Coronary artery (tissue), 2 donors: Measurements from ENCODE around the gene GRAMD2B.

Source experiments
- DNase-seq: peaks from one replicate; pipeline ENCODE4 v3.0.0-alpha.2; 2017; ENCODE audit warnings: low spot score
- H3K27ac ChIP-seq, 2 donors: fragments of 200-600 bp; sonication (generic); one replicate each; pipeline ENCODE4 v1.5.1; 2016 to 2019
- H3K4me3 ChIP-seq: fragments of 200-600 bp; sonication (generic); 2 replicates; pipeline ENCODE4 v1.5.1; 2016; ENCODE audit warnings: mild to moderate bottlenecking, moderate library complexity
- TF ChIP-seq, protein P1 (sequence below): fragments of 200-600 bp; sonication (generic); IDR thresholded peaks from one replicate; pipeline ENCODE4 v1.5.1; 2019; ENCODE audit warnings: antibody characterized with exemption

Gene GRAMD2B

DNA sequence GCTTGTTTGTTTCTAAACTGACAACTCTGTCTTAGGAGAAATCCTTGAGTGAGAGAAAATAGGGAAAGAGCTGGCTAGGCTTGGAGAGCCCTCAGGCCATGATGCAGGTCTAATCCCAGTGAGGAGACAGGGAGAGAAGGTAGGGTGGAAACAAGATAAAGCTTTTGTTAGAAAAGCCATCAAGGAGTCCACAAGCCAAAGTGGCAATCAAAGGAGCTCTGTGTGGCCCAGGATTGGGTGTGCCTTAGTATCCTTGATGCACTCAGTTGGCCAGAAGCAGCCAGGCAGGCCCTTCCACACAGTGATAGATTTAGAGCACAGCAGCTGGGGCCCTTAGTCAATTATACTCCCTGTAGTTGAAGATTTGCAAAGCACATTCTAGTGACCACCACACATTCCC is 97.9 kb downstream of the GRAMD2B start:
- Histone ChIP-seq H3K4me3 (no peak overlapping the region), H3K27ac (peak overlapping the region in 1 of 2 donors; percentile 14)
- TF ChIP-seq, protein P1, sequence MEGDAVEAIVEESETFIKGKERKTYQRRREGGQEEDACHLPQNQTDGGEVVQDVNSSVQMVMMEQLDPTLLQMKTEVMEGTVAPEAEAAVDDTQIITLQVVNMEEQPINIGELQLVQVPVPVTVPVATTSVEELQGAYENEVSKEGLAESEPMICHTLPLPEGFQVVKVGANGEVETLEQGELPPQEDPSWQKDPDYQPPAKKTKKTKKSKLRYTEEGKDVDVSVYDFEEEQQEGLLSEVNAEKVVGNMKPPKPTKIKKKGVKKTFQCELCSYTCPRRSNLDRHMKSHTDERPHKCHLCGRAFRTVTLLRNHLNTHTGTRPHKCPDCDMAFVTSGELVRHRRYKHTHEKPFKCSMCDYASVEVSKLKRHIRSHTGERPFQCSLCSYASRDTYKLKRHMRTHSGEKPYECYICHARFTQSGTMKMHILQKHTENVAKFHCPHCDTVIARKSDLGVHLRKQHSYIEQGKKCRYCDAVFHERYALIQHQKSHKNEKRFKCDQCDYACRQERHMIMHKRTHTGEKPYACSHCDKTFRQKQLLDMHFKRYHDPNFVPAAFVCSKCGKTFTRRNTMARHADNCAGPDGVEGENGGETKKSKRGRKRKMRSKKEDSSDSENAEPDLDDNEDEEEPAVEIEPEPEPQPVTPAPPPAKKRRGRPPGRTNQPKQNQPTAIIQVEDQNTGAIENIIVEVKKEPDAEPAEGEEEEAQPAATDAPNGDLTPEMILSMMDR: no peak
- DNase-seq: no peak

DNA sequence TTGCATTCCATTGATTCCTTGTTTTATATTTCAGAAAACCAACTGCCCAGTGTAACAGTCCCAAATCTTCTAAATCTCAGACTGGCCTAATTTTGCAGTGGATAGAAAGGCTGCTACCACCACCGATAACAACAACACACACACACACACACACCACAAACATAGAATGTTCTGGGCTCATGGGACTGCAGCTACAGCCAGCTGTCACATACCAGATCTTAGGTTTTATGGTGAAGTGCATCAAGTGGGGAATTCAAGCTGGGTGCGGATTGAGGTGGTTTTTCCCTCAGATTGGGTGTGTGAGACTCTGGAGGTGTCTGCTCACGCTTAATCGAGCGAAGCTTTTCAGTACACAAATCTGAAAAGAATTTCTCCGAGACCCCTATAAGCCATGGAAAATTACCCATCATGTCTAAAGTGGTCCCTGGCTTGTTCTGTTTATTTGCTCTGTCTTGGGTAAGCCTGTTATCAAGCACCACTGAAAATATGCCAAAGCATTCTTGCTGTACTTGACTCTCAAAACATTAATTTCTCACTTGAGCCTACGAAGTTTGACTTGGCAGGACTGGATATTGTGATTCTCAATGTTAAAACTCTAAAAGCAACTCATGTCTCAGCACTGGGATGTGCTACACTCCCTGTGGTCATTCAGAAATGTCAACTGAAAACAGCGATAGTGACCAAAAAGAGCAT is 100.8 kb downstream of the GRAMD2B start:
- H3K27ac ChIP-seq: peak overlapping the region; percentile 20 to 77

DNA sequence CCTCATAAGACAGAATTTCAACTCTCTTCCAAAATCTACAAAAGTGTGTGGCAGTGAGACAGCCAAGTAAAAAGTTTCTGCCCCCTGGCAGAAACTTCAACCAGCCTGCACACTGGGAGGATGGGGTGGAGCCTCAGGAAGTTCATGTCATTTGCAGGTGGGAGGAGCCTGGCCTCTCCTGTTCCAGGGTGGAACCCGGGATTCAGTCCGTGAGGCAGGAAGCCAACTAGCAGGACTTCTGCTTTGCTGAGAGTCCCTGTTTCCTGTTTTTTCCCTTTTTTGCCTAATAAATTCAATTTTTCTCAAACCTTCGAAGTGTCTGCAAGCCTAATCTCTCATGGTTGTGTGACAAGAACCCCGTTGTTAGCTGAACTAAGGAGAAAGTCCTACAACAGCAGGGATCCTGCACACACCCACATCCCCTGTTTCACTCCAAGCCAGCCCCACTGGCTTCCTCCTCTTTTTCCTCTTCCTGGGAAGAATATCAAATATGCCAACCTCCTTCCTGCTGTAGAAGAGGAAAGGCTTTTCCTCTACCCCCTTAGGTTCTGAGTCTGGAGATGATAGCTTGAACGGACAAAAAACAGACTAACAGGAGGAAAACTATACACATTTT is 102.5 kb downstream of the GRAMD2B start:
- Histone ChIP-seq H3K4me3 (no peak overlapping the region), H3K27ac (peak overlapping the region; percentile 9 to 81)
- DNase-seq: no peak
- TF ChIP-seq, protein P1: no peak

More for the DNA sequence above, 100.8 kb downstream of the GRAMD2B start:
- H3K4me3 ChIP-seq: no peak overlapping the region
- no peak for DNase-seq
- TF ChIP-seq, protein P1: no peak

DNA sequence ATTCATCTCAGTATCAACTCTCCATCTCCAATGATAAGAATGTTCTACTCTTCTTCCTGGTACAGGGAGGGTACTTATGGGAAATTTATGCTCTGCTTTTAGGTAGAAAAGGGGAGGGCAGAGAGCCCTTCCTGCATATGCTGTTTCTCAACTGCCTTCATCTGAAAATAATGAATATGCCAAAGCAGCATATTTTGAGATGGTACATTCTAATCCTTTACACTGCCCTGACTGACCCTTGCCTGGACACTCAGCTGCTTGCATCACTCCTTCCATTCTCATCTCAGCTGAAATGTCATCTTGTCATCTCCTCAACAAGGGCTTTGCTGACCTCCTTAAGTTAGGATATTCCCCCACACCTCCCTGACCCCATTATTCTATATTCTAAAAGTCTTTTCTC is 103.3 kb downstream of the GRAMD2B start:
- TF ChIP-seq, protein P1: no peak
- no peak overlapping the region for H3K4me3 ChIP-seq
- no peak overlapping the region for H3K27ac ChIP-seq
- no peak for DNase-seq

DNA sequence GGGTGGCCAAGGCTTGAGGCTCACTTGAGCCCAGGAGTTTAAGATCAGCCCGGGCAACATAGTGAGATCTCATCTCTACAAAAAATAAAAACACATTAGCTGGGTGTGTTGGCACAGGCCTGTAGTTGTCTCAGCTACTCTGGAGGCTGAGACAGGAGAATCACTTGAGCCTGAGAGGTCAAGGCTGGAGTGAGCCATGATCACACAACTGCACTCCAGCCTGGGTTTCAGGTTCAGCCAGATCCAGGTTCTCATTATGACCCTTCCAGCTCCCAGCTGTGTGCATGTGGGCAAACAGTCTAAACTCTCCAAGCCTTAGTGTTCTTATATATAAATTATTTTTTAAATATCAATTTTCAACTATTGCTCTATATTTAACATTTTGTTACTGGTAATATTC is 103.9 kb downstream of the GRAMD2B start:
- DNase-seq: no peak
- TF ChIP-seq, protein P1: no peak
- H3K4me3 ChIP-seq: no peak overlapping the region
- peak overlapping the region in 1 of 2 donors; percentile 26 for H3K27ac ChIP-seq

DNA sequence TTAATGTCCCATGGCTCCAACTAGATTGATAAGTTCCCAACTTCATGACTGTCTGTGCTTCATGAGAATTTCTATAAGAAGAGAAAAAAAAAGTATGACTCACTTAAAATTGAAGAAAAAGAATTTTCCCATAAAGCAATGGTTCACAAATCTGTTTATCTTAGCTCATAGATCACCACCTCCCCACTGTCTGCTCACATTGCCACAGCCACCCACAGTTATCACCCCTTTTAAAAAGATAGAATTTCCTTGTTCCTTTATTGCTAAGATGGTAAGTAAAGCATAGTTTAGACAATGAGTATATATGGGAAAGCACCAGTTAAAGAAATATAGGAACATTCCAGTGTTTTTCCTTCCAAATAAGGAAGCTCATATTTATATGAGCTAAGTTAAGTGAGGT is 104.7 kb downstream of the GRAMD2B start:
- TF ChIP-seq, protein P1: no peak

More for the DNA sequence above, 104.7 kb downstream of the GRAMD2B start:
- no peak for DNase-seq
- no peak overlapping the region for H3K27ac ChIP-seq
- no peak overlapping the region for H3K4me3 ChIP-seq
